ENCODE data around the gene UROS. TPM values are rescaled to one million over a fixed set of nuclear protein-coding genes. Genes with fewer than 3 reads are reported as not detected.

UROS gene
- total RNA-seq, 4 donors from 2014 or later = 24.6 to 39.3 (median 32.4) TPM

DNA sequence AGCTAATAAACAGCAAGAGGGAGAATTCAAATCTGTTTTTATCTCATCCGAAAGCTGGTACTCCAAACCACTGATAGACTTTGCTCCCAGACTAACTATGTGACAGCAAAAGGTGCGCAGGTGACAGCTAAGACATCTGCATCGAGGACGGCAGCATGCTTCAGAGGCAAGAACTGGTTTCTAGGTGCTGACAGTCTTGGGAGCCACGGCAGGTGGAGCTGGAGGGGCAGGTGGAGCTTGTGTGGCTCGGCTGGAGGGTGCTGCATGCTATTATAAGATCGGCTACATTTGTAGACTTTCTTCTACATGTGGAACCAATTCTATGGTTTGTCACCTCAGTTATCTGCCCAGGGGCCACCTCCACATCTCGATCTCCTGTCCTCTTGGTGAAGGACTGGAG is 25.6 kb downstream of the UROS start:
- WGBS, 2 donors (ENCODE audit: low coverage in 1 of 2) = 87% methylated on average over 4 to 8 of the region's 8 CpGs
- Histone ChIP-seq H3K27ac (no peak overlapping the region), H3K27me3 (no peaks in the 10 kb centered on the region), H3K4me3 (no peak overlapping the region), H3K36me3 (peaks cover 0 to 38% (median 8%) of the 10 kb centered on the region in 4 donors), H3K4me1 (no peaks in the 10 kb centered on the region), H3K9me3 (no peaks in the 10 kb centered on the region)
- intact Hi-C loops (cut with DNase I; ENCODE audit: low total_unique reads) (no loop called here), in situ Hi-C loops (cut with MboI; ENCODE audit: low pct_ligation_motif_present in 1 of 4, low pct_unique_long_range_greater_than_20kb in 1 of 4, low sequenced_read_pairs in 3 of 4) (no loop called here)
- TF ChIP-seq POLR2A (IDR thresholded peaks at IDR 0.05) = no peak
- TF ChIP-seq, protein P1, sequence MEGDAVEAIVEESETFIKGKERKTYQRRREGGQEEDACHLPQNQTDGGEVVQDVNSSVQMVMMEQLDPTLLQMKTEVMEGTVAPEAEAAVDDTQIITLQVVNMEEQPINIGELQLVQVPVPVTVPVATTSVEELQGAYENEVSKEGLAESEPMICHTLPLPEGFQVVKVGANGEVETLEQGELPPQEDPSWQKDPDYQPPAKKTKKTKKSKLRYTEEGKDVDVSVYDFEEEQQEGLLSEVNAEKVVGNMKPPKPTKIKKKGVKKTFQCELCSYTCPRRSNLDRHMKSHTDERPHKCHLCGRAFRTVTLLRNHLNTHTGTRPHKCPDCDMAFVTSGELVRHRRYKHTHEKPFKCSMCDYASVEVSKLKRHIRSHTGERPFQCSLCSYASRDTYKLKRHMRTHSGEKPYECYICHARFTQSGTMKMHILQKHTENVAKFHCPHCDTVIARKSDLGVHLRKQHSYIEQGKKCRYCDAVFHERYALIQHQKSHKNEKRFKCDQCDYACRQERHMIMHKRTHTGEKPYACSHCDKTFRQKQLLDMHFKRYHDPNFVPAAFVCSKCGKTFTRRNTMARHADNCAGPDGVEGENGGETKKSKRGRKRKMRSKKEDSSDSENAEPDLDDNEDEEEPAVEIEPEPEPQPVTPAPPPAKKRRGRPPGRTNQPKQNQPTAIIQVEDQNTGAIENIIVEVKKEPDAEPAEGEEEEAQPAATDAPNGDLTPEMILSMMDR (IDR thresholded peaks at IDR 0.05) = no peak
- TF ChIP-seq POLR2AphosphoS5 (IDR thresholded peaks at IDR 0.05) = no peak
- TF ChIP-seq EP300 (IDR thresholded peaks at IDR 0.05; ENCODE audit: low read depth) = no peak
- DNase-seq = no peak

DNA sequence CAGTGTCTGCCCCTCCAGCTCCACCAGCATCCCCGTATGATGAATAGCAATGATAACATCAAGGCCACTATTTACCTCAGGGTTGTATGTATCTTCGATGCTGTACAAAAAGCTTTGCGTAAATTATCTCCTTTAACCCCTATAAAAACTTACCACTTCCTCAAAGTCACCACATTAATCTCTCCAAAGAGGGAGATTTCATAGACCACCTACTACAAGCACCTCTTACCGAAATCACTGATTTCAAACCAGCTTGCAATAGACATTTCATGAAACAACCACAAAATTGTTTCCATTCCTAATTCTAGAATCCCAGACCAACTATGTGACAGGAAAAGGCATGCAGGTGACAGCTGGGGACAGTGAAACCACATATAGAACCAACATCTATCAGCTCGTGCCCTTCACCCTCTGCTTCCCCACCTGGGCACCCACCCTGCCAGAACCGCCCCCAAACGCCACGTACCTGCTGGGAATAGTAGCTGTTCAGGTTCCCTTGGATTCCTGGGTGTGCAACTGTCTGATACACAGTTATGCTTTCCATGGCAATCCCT is 27.3 kb downstream of the UROS start:
- Histone ChIP-seq H3K36me3 (peaks cover 0 to 42% (median 8%) of the 10 kb centered on the region in 4 donors), H3K27ac (peak overlapping the region in 1 of 4 donors; percentile 12), H3K9me3 (no peaks in the 10 kb centered on the region), H3K4me1 (no peaks in the 10 kb centered on the region), H3K27me3 (no peaks in the 10 kb centered on the region), H3K4me3 (no peak overlapping the region)
- in situ Hi-C loops (cut with MboI; ENCODE audit: low pct_ligation_motif_present in 1 of 4, low pct_unique_long_range_greater_than_20kb in 1 of 4, low sequenced_read_pairs in 3 of 4) (no loop called here), intact Hi-C loops (cut with DNase I; ENCODE audit: low total_unique reads) (no loop called here)
- WGBS, 2 donors (ENCODE audit: low coverage in 1 of 2) = 82% methylated on average over 4 to 8 of the region's 8 CpGs
- peak; percentile 17 for DNase-seq
- TF ChIP-seq POLR2AphosphoS5 (IDR thresholded peaks at IDR 0.05) (no peak), POLR2A (IDR thresholded peaks at IDR 0.05) (no peak), EP300 (IDR thresholded peaks at IDR 0.05; ENCODE audit: low read depth) (no peak)
- TF ChIP-seq, protein P1 (IDR thresholded peaks at IDR 0.05) = no peak

DNA sequence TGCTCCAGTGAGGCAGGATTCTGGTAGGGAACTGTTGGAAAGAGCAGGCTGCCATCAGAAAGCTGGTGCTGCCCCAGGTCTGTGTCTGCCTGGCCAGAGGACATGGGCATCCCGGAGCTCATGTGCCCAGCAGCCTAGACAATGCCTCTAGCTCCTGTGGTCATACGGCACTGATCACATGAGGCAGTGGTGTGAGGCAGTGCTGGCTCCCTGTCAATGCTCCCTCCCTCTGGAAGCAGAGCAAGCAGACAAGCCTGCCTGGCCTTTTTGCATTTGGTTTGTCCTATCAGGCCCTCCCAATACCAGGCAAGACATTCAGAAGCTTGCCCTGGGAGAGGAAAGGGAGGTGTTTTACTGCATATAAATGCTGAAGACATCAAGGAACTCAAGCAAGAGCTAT is 27.9 kb downstream of the UROS start:
- no peak for DNase-seq
- in situ Hi-C loops (cut with MboI; ENCODE audit: low pct_ligation_motif_present in 1 of 4, low pct_unique_long_range_greater_than_20kb in 1 of 4, low sequenced_read_pairs in 3 of 4) (no loop called here), intact Hi-C loops (cut with DNase I; ENCODE audit: low total_unique reads) (no loop called here)
- H3K36me3 ChIP-seq = peaks cover 0 to 42% (median 8%) of the 10 kb centered on the region in 4 donors
- H3K4me1 ChIP-seq = no peaks in the 10 kb centered on the region
- H3K9me3 ChIP-seq = no peaks in the 10 kb centered on the region
- 83% methylated on average over 2 of the region's 2 CpGs; no CpG with 5 or more reads in 1 of the 2 donors for WGBS, 2 donors (ENCODE audit: low coverage in 1 of 2)
- no peak overlapping the region for H3K4me3 ChIP-seq
- no peaks in the 10 kb centered on the region for H3K27me3 ChIP-seq
- peak overlapping the region in 1 of 4 donors; percentile 12 for H3K27ac ChIP-seq
- TF ChIP-seq EP300 (IDR thresholded peaks at IDR 0.05; ENCODE audit: low read depth) = no peak

DNA sequence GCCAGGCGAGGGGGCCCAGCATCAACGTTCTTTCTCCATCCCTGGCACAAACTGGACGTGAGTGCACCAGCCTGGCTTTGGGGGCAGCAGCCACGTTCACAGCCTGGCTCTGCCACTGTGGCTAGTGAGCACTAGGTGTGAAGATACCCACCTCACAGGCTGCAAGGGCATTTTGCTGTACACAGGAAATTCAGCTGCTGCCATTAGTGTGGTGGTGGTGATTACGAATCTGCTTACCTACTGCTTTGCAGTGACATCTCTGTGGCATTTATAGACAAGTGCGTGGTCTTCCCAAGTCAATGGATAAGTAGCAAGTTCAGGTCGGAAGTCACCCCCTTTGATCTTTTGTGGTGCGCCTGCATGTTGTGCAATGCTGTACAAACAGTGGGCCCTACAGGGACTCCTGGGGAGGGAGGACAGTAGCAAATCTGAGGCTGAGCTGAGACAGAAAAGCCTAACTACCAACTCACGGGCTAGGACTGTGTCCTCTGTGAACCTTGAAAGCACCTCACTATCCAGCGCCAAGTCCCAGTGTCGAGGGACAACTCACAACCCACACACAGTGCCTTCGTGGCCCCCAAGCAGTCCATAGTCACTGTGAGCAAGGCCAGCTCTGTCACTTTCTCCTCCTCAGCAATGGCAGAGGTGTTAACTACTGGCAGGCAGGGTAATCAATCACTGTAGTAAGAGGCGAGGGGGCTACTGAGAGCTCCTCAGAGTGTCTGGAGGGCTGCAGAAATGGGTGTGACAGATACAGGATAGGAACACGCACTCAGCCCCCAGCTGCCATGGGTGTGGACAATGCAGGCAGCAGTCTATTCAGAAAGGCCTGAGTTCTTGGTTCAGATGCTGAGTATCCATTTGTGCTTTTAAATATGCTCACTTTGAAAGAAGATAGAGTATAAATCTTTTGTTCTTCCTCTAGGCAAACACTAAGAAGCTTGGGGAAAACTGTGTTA is 30.4 kb downstream of the UROS start:
- 93 to 100% methylated on average over 3 to 14 of the region's 14 CpGs for WGBS, 2 donors (ENCODE audit: low coverage in 1 of 2)
- H3K9me3 ChIP-seq = no peaks in the 10 kb centered on the region
- no peak for TF ChIP-seq EP300 (IDR thresholded peaks at IDR 0.05; ENCODE audit: low read depth)
- TF ChIP-seq POLR2A (IDR thresholded peaks at IDR 0.05) = no peak
- no peak for TF ChIP-seq POLR2AphosphoS5 (IDR thresholded peaks at IDR 0.05)
- TF ChIP-seq, protein P1 (IDR thresholded peaks at IDR 0.05) = no peak

More for the DNA sequence above, 30.4 kb downstream of the UROS start:
- no peaks in the 10 kb centered on the region for H3K27me3 ChIP-seq
- DNase-seq = no peak
- H3K4me1 ChIP-seq = no peaks in the 10 kb centered on the region
- H3K36me3 ChIP-seq = peaks cover 0 to 36% (median 8%) of the 10 kb centered on the region in 4 donors
- no peak overlapping the region for H3K27ac ChIP-seq
- intact Hi-C loops (cut with DNase I; ENCODE audit: low total_unique reads) = no loop called here
- in situ Hi-C loops (cut with MboI; ENCODE audit: low pct_ligation_motif_present in 1 of 4, low pct_unique_long_range_greater_than_20kb in 1 of 4, low sequenced_read_pairs in 3 of 4) = no loop called here
- no peak overlapping the region for H3K4me3 ChIP-seq

Measured in transverse colon (tissue), 4 donors.